HFFc6 (cell line): Measurements from ENCODE around the gene OR4F6. TPM values are rescaled to one million over a fixed set of nuclear protein-coding genes. Genes with fewer than 3 reads are reported as not detected.

ENCODE experiments used
- DNase-seq: peaks from one replicate; pipeline ENCODE4 v3.0.0-alpha.2; 2018
- H3K27ac Mint-ChIP-seq: 2 replicates; pipeline ENCODE4 v1.8.0; 2020; ENCODE audit warnings: mild to moderate bottlenecking, mixed read lengths
- H3K27me3 Mint-ChIP-seq: 2 replicates; pipeline ENCODE4 v1.8.0; 2021; ENCODE audit warnings: mild to moderate bottlenecking, moderate library complexity, mixed read lengths; ENCODE audit not compliant: insufficient read depth
- H3K36me3 Mint-ChIP-seq: 2 replicates; pipeline ENCODE4 v1.8.0; 2021; ENCODE audit warnings: low read depth, mixed read lengths
- H3K4me1 Mint-ChIP-seq: 2 replicates; pipeline ENCODE4 v1.8.0; 2020; ENCODE audit warnings: low read depth, mixed read lengths
- H3K4me3 Mint-ChIP-seq: 2 replicates; pipeline ENCODE4 v1.8.0; 2020; ENCODE audit warnings: mild to moderate bottlenecking, moderate library complexity, mixed read lengths
- H3K9me3 Mint-ChIP-seq: 2 replicates; pipeline ENCODE4 v1.8.0; 2020; ENCODE audit warnings: mild to moderate bottlenecking, mixed read lengths
- CTCF ChIP-seq: fragments of 200-600 bp; sonication (generic); IDR thresholded peaks from 2 replicates; pipeline ENCODE4 v1.5.0; 2021; ENCODE audit warnings: antibody characterized with exemption, mild to moderate bottlenecking
- total RNA-seq, 6 experiments: library from RNA; stranded (reverse); fragmentation: NEBNext Ultra II Directional; extraction: Animal tissue kit (Norgen Biotek cat#: 25700); gene quantifications; 2 replicates in 1 of 6; 3 replicates in 5 of 6; pipeline ENCODE4 v1.2.3, GENCODE V29; 2021

The OR4F6 gene
- total RNA-seq, 6 experiments from 2014 or later: not detected

DNA sequence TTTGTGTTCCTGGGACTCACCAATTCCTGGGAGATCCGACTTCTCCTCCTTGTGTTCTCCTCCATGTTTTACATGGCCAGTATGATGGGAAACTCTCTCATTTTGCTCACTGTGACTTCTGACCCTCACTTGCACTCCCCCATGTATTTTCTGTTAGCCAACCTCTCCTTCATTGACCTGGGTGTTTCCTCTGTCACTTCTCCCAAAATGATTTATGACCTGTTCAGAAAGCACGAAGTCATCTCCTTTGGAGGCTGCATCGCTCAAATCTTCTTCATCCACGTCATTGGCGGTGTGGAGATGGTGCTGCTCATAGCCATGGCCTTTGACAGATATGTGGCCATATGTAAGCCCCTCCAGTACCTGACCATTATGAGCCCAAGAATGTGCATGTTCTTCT is 25.5 kb downstream of the OR4F6 start:
- Mint-ChIP-seq H3K4me1 (peaks cover 46% of the 10 kb centered on the region), H3K36me3 (peaks cover 18% of the 10 kb centered on the region; the same call in 1 of the 2 replicates), H3K9me3 (no peaks in the 10 kb centered on the region; the same call in 1 of the 2 replicates), H3K4me3 (no peak overlapping the region), H3K27me3 (no peaks in the 10 kb centered on the region), H3K27ac (no peak overlapping the region)
- DNase-seq: no peak
- TF ChIP-seq CTCF: no peak

DNA sequence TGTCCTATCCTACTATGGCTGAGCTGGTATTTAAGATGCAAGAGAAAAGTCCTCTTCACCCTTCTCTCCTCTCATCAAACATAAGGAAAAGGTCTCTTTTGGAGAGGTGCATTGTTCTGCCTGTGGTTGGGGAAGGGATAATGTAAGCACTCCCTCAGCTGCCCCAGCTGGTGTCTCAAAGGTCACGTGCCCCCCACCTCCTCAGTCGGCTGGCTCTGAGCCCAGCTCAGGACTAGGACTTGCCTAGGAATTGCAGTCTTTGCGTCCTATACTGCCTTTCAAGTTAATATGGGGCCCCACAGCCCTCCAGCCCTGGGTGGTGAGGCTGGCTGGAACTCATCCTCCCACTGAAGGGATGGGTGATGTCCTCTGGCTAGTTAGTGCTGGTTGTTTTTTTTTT is 38.3 kb downstream of the OR4F6 start:
- Mint-ChIP-seq H3K36me3 (peaks cover 5% of the 10 kb centered on the region; the same call in 1 of the 2 replicates), H3K27ac (no peak overlapping the region), H3K27me3 (no peaks in the 10 kb centered on the region; the same call in none of the 2 replicates)

DNA sequence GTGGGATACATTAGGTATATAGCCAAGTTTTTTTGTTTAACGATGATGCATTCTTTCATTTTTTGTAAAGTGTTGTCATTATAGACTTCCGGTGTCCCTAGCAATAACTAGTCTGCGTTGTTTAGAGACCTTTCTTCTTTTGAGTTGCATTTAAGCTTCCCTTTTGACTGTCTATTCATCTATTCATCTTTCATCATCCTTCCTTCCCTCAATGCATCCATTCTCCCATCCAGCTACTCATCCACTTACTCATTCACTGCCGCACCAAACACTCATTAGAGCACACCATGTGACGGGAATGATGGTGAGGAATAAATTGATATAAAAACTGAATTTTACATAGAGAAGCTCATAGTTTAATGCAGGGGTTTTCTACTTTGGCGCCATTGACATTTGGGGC is 41.6 kb downstream of the OR4F6 start:
- Mint-ChIP-seq H3K4me3 (no peak overlapping the region), H3K4me1 (no peaks in the 10 kb centered on the region; the same call in 1 of the 2 replicates), H3K36me3 (no peaks in the 10 kb centered on the region), H3K27me3 (no peaks in the 10 kb centered on the region; the same call in 1 of the 2 replicates), H3K9me3 (no peaks in the 10 kb centered on the region), H3K27ac (no peak overlapping the region)
- no peak for TF ChIP-seq CTCF
- no peak for DNase-seq

More for the DNA sequence above, 38.3 kb downstream of the OR4F6 start:
- no peak for TF ChIP-seq CTCF
- H3K4me1 Mint-ChIP-seq: no peaks in the 10 kb centered on the region; the same call in 1 of the 2 replicates
- H3K9me3 Mint-ChIP-seq: no peaks in the 10 kb centered on the region
- DNase-seq: no peak
- no peak overlapping the region for H3K4me3 Mint-ChIP-seq

DNA sequence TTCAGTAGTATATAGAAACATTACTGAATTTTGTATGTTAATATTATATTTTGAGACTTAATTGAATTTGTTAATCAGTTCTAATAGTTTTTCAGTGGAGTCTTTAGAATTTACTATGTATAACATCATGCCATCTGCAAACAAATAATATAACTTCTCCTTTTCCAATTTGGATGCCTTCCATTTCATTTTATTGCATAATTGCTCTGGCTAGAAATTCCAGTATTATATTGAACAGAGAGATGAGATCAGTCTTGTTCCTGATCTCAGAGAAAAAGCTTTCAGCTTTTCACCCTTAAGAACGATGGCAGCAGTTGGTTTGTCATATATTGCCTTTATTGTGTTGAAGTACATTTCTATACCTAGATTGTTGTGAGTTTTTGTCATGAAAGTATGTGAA is 49.0 kb downstream of the OR4F6 start:
- H3K9me3 Mint-ChIP-seq: no peaks in the 10 kb centered on the region
- H3K36me3 Mint-ChIP-seq: no peaks in the 10 kb centered on the region
- no peak overlapping the region for H3K27ac Mint-ChIP-seq
- no peaks in the 10 kb centered on the region for H3K27me3 Mint-ChIP-seq
- H3K4me3 Mint-ChIP-seq: no peak overlapping the region
- no peaks in the 10 kb centered on the region for H3K4me1 Mint-ChIP-seq
- TF ChIP-seq CTCF: no peak
- DNase-seq: no peak

Other genes starting within 250 kb of the OR4F6 start
- 10 to 100 TPM; 31.4 to 35.9 (median 32.5) TPM for gene TM2D3, start 151.1 kb upstream of the OR4F6 start, total RNA-seq
- gene TARS3, start 79.0 kb upstream of the OR4F6 start, total RNA-seq: 1 to 10 TPM; 6.7 to 9.1 (median 7.8) TPM
- under 1 TPM; 0.14 to 0.27 (median 0.23) TPM for gene OR4F15, start 8.7 kb downstream of the OR4F6 start, total RNA-seq